Left kidney (tissue), 2 donors: ENCODE results near the gene TACR2. TPM values are rescaled to one million over a fixed set of nuclear protein-coding genes. Genes with fewer than 3 reads are reported as not detected.

Experiments
- DNase-seq: peaks from one replicate; pipeline ENCODE4 v3.0.0-alpha.2; 2013
- polyA plus RNA-seq: library from polyadenylated mRNA; unstranded; fragments of 120-200 nt; gene quantifications from one replicate; pipeline ENCODE4 v1.2.1, GENCODE V29; 2013; ENCODE audit not compliant: insufficient read length

Gene TACR2
- polyA plus RNA-seq, 1 donor: 0.38 TPM

- no peak for DNase-seq
Observed at GRCh38 chr10:69374242-69374641, 42.5 kb downstream of the TACR2 start.

- no peak for DNase-seq
Observed at GRCh38 chr10:69372126-69372980, 44.4 kb downstream of the TACR2 start.

- no peak for DNase-seq
Observed at GRCh38 chr10:69367469-69367868, 49.2 kb downstream of the TACR2 start.

- DNase-seq: no peak
Observed at GRCh38 chr10:69366738-69367137, 50.0 kb downstream of the TACR2 start.

- no peak for DNase-seq
Observed at GRCh38 chr10:69364232-69364940, 52.3 kb downstream of the TACR2 start.

GRCh38 chr10:69363666-69364065 is 53.1 kb downstream of the TACR2 start:
- DNase-seq: no peak

GRCh38 chr10:69362471-69362954 is 54.2 kb downstream of the TACR2 start:
- no peak for DNase-seq

- DNase-seq: no peak
Observed at GRCh38 chr10:69361303-69361614, 55.5 kb downstream of the TACR2 start.

- no peak for DNase-seq
Observed at GRCh38 chr10:69360485-69361302, 56.0 kb downstream of the TACR2 start.

- DNase-seq: no peak
Observed at GRCh38 chr10:69359594-69359993, 57.1 kb downstream of the TACR2 start.

- no peak for DNase-seq
Observed at GRCh38 chr10:69359148-69359547, 57.6 kb downstream of the TACR2 start.

GRCh38 chr10:69358148-69358795 is 58.4 kb downstream of the TACR2 start:
- no peak for DNase-seq

- no peak for DNase-seq
Observed at GRCh38 chr10:69356187-69356586, 60.5 kb downstream of the TACR2 start.

GRCh38 chr10:69353977-69354635 is 62.6 kb downstream of the TACR2 start:
- DNase-seq: no peak

Other genes starting within 250 kb of the TACR2 start
- gene SUPV3L1, start 236.7 kb downstream of the TACR2 start, polyA plus RNA-seq: 49.9 TPM
- 15.3 TPM for gene HKDC1, start 196.6 kb downstream of the TACR2 start, polyA plus RNA-seq
- 51.3 TPM for gene HK1, start 138.4 kb downstream of the TACR2 start, polyA plus RNA-seq
- 69.4 TPM for gene TSPAN15, start 34.5 kb upstream of the TACR2 start, polyA plus RNA-seq
- gene NEUROG3, start 156.5 kb upstream of the TACR2 start, polyA plus RNA-seq: not detected
- 10.9 TPM for gene FAM241B, start 213.3 kb upstream of the TACR2 start, polyA plus RNA-seq